Measurements from ENCODE around the gene LURAP1L. TPM values are rescaled to one million over a fixed set of nuclear protein-coding genes. Genes with fewer than 3 reads are reported as not detected.
A peak's percentile ranks its signal among the peaks of the same experiment; 100 is the strongest.

The LURAP1L gene
- total RNA-seq, 6 donors from 2014 or later: 25.4 to 59.7 (median 33.6) TPM

- Histone ChIP-seq H3K4me3 (no peak overlapping the region), H3K36me3 (no peaks in the 10 kb centered on the region), H3K9me3 (no peaks in the 10 kb centered on the region), H3K4me1 (peaks cover 0 to 32% (median 4%) of the 10 kb centered on the region in 4 donors), H3K27me3 (no peaks in the 10 kb centered on the region), H3K27ac (no peak overlapping the region)
- DNase-seq (no peak), ATAC-seq (ENCODE audit: low FRiP score in 2 of 2) (no peak)
- WGBS, 2 donors: 58 to 61% methylated on average over 3 of the region's 3 CpGs
- TF ChIP-seq EP300 (IDR thresholded peaks at IDR 0.05): no peak
- TF ChIP-seq CTCF (IDR thresholded peaks at IDR 0.05): no peak
- no peak for TF ChIP-seq POLR2AphosphoS5 (IDR thresholded peaks at IDR 0.05)
- TF ChIP-seq POLR2A (IDR thresholded peaks at IDR 0.05): no peak
These were observed 16.1 kb downstream of the LURAP1L start for GRCh38 chr9:12790883-12791282.

GRCh38 chr9:12794101-12794799 is 19.4 kb downstream of the LURAP1L start:
- no peaks in the 10 kb centered on the region for H3K36me3 ChIP-seq
- H3K27me3 ChIP-seq: no peaks in the 10 kb centered on the region
- H3K4me1 ChIP-seq: peaks cover 0 to 33% (median 3%) of the 10 kb centered on the region in 4 donors
- DNase-seq (no peak), ATAC-seq (ENCODE audit: low FRiP score in 2 of 2) (peak in 1 of 2 donors; percentile 44)
- 34 to 60% methylated on average over 2 of the region's 2 CpGs for WGBS, 2 donors
- TF ChIP-seq POLR2A (IDR thresholded peaks at IDR 0.05) (no peak), POLR2AphosphoS5 (IDR thresholded peaks at IDR 0.05) (peak in 1 of 2 donors; percentile 86), EP300 (IDR thresholded peaks at IDR 0.05) (peak in 1 of 4 donors; percentile 42)
- H3K27ac ChIP-seq: peak overlapping the region in 3 of 4 donors; percentile 16 to 52 (median 17)
- H3K9me3 ChIP-seq: no peaks in the 10 kb centered on the region
- H3K4me3 ChIP-seq: no peak overlapping the region

- no peak for ATAC-seq (ENCODE audit: low FRiP score in 2 of 2)
- H3K4me1 ChIP-seq: peaks cover 0 to 26% (median 2%) of the 10 kb centered on the region in 4 donors
- no peaks in the 10 kb centered on the region for H3K27me3 ChIP-seq
- H3K36me3 ChIP-seq: no peaks in the 10 kb centered on the region
- no peak overlapping the region for H3K4me3 ChIP-seq
- TF ChIP-seq POLR2A (IDR thresholded peaks at IDR 0.05) (no peak), POLR2AphosphoS5 (IDR thresholded peaks at IDR 0.05) (no peak), EP300 (IDR thresholded peaks at IDR 0.05) (no peak), CTCF (IDR thresholded peaks at IDR 0.05) (no peak)
- 47 to 61% methylated on average over 1 of the region's 1 CpG for WGBS, 2 donors
- no peaks in the 10 kb centered on the region for H3K9me3 ChIP-seq
- no peak for DNase-seq
- H3K27ac ChIP-seq: peak overlapping the region in 2 of 4 donors; percentile 2 to 16
These were observed 21.8 kb downstream of the LURAP1L start for GRCh38 chr9:12796601-12797000.

GRCh38 chr9:12797037-12797436 is 22.2 kb downstream of the LURAP1L start:
- peak overlapping the region in 1 of 4 donors; percentile 16 for H3K27ac ChIP-seq
- peaks cover 0 to 25% (median 2%) of the 10 kb centered on the region in 4 donors for H3K4me1 ChIP-seq
- no peaks in the 10 kb centered on the region for H3K27me3 ChIP-seq
- TF ChIP-seq POLR2AphosphoS5 (IDR thresholded peaks at IDR 0.05) (no peak), POLR2A (IDR thresholded peaks at IDR 0.05) (no peak), EP300 (IDR thresholded peaks at IDR 0.05) (no peak), CTCF (IDR thresholded peaks at IDR 0.05) (no peak)
- H3K36me3 ChIP-seq: no peaks in the 10 kb centered on the region
- no peaks in the 10 kb centered on the region for H3K9me3 ChIP-seq
- WGBS, 2 donors: 72 to 91% methylated on average over 1 of the region's 1 CpG
- H3K4me3 ChIP-seq: no peak overlapping the region
- ATAC-seq (ENCODE audit: low FRiP score in 2 of 2) (no peak), DNase-seq (no peak)

- Histone ChIP-seq H3K36me3 (no peaks in the 10 kb centered on the region), H3K4me3 (no peak overlapping the region), H3K27me3 (no peaks in the 10 kb centered on the region), H3K27ac (no peak overlapping the region), H3K4me1 (peaks cover 0 to 24% (median 2%) of the 10 kb centered on the region in 4 donors), H3K9me3 (no peaks in the 10 kb centered on the region)
- 87 to 92% methylated on average over 1 of the region's 1 CpG for WGBS, 2 donors
- ATAC-seq (ENCODE audit: low FRiP score in 2 of 2): no peak
- no peak for TF ChIP-seq POLR2A (IDR thresholded peaks at IDR 0.05)
- no peak for TF ChIP-seq EP300 (IDR thresholded peaks at IDR 0.05)
- TF ChIP-seq CTCF (IDR thresholded peaks at IDR 0.05): no peak
- TF ChIP-seq POLR2AphosphoS5 (IDR thresholded peaks at IDR 0.05): no peak
- no peak for DNase-seq
These were observed 23.4 kb downstream of the LURAP1L start for GRCh38 chr9:12798066-12798770.

Measured in upper lobe of left lung (tissue), 6 donors.